Measurements from ENCODE around the gene ERG. TPM values are rescaled to one million over a fixed set of nuclear protein-coding genes. Genes with fewer than 3 reads are reported as not detected.

ERG gene
- polyA plus RNA-seq, 2 of the 4 experiments (the other 2 are of a cell fraction), result not detected

DNA sequence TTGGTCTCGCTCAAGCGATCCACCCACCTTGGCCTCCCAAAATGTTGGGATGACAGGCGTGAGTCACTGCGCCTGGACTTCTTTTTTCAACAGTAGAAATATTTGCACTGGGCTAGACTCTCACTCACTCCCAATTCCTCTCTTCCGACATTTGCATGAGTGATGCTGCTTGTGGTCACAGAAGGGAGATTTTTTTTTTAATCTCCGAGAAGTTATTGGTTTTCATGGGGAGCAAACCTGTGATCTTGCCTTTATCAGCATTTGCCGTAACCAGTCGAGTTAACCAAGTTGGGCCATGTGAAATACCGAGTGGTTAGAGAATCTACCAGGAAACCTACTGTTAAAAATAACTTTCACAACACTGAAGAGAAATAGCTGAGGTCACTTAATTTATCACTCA, 21.1 kb downstream of the ERG start:
- ATAC-seq (no peak), FAIRE-seq (no peak), DNase-seq (ENCODE audit: low read depth in 1 of 2, low spot score in 1 of 2) (no peak)
- POLR2A ChIA-PET, result no interaction called here
- Histone ChIP-seq H3K27ac (no peak overlapping the region), H3K4me1 (no peaks in the 10 kb centered on the region), H3K4me2 (no peak overlapping the region), H3K9me3 (no peaks in the 10 kb centered on the region), H3K4me3 (no peak overlapping the region)
- CTCF ChIA-PET, result no interaction called here
- TF ChIP-seq FOSL2 (IDR thresholded peaks at IDR 0.05), result no peak
- TF ChIP-seq FOSL2 (CRISPR knock-in tag; IDR thresholded peaks at IDR 0.05), result no peak
- no peak for TF ChIP-seq BHLHE40 (IDR thresholded peaks at IDR 0.05; ENCODE audit: low read depth, low read length)
- no peak for TF ChIP-seq CBX2 (IDR thresholded peaks at IDR 0.05; ENCODE audit: borderline replicate concordance, low read depth)
- TF ChIP-seq ZC3H11A (IDR thresholded peaks at IDR 0.05), result no peak
- TF ChIP-seq JUN (IDR thresholded peaks at IDR 0.05), result no peak
- TF ChIP-seq KDM5A (IDR thresholded peaks at IDR 0.05), result no peak
- TF ChIP-seq NR3C1 (IDR thresholded peaks at IDR 0.05), result no peak
- no peak for TF ChIP-seq HOXB13 (CRISPR knock-in tag; IDR thresholded peaks at IDR 0.05; ENCODE audit: low read depth)
- no peak for TF ChIP-seq EHF (CRISPR knock-in tag; IDR thresholded peaks at IDR 0.05)
- no peak for TF ChIP-seq CBX8 (IDR thresholded peaks at IDR 0.05)
- no peak for TF ChIP-seq NFE2L2 (conservative IDR thresholded peaks at IDR 0.05; ENCODE audit: low read length)
- no peak for TF ChIP-seq EHMT2 (IDR thresholded peaks at IDR 0.05; ENCODE audit: low read depth)
- no peak for TF ChIP-seq POLR2AphosphoS2 (conservative IDR thresholded peaks at IDR 0.05; ENCODE audit: low read length)
- no peak for TF ChIP-seq CTCF (IDR thresholded peaks at IDR 0.05)
- TF ChIP-seq HEYL (CRISPR knock-in tag; IDR thresholded peaks at IDR 0.05), result no peak
- TF ChIP-seq KDM1A (IDR thresholded peaks at IDR 0.05; ENCODE audit: low read depth), result no peak
- TF ChIP-seq RAD21 (conservative IDR thresholded peaks at IDR 0.05 in 1 of 2, IDR thresholded peaks at IDR 0.05 in 1 of 2), result no peak
- no peak for TF ChIP-seq HOXA7 (CRISPR knock-in tag; IDR thresholded peaks at IDR 0.05)
- TF ChIP-seq RCOR1 (IDR thresholded peaks at IDR 0.05; ENCODE audit: low read depth, low read length), result no peak
- no peak for TF ChIP-seq ESRRA (IDR thresholded peaks at IDR 0.05; ENCODE audit: borderline replicate concordance, low read length)
- WGBS (ENCODE audit: missing lambda C conversion rate), result 75% methylated on average over 9 of the region's 9 CpGs

DNA sequence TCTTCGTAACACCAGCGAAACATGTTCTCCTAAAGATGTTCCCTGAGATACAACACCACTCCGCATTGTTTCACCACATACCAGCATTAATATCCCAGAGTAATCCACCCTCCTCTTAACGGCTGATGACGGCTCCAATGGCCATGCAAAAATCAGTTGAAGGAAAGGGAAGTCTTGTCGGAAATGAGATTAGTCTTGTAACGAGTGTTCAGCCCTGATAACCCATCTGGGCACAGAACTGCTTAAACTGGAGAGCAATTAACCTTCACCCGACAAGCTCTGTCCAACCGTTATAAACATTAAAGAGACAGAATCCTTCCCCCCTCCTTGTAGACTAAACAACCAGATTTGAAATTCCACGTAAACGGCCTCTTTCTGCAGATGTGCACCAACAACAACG, 21.9 kb downstream of the ERG start:
- ChIA-PET CTCF (no interaction called here), POLR2A (no interaction called here)
- H3K4me2 ChIP-seq, result no peak overlapping the region
- ATAC-seq (no peak), DNase-seq (ENCODE audit: low read depth in 1 of 2, low spot score in 1 of 2) (no peak), FAIRE-seq (no peak)
- H3K9me3 ChIP-seq, result no peaks in the 10 kb centered on the region
- no peaks in the 10 kb centered on the region for H3K4me1 ChIP-seq
- 83% methylated on average over 12 of the region's 12 CpGs for WGBS (ENCODE audit: missing lambda C conversion rate)
- H3K4me3 ChIP-seq, result no peak overlapping the region
- no peak for TF ChIP-seq POLR2A (IDR thresholded peaks at IDR 0.05; ENCODE audit: low read length)
- no peak for TF ChIP-seq ZC3H11A (IDR thresholded peaks at IDR 0.05)
- TF ChIP-seq CBX8 (IDR thresholded peaks at IDR 0.05), result no peak
- H3K27ac ChIP-seq, result no peak overlapping the region

GRCh38 chr21:38475519-38475918, 22.8 kb downstream of the ERG start:
- no peak overlapping the region for H3K27ac ChIP-seq
- 68% methylated on average over 6 of the region's 6 CpGs for WGBS (ENCODE audit: missing lambda C conversion rate)
- TF ChIP-seq JUN (IDR thresholded peaks at IDR 0.05), result no peak
- no peak for TF ChIP-seq ZNF302 (CRISPR knock-in tag; IDR thresholded peaks at IDR 0.05)
- TF ChIP-seq, protein P1, sequence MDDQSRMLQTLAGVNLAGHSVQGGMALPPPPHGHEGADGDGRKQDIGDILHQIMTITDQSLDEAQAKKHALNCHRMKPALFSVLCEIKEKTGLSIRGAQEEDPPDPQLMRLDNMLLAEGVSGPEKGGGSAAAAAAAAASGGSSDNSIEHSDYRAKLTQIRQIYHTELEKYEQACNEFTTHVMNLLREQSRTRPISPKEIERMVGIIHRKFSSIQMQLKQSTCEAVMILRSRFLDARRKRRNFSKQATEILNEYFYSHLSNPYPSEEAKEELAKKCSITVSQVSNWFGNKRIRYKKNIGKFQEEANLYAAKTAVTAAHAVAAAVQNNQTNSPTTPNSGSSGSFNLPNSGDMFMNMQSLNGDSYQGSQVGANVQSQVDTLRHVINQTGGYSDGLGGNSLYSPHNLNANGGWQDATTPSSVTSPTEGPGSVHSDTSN (IDR thresholded peaks at IDR 0.05), result no peak
- TF ChIP-seq POLR2AphosphoS2 (conservative IDR thresholded peaks at IDR 0.05; ENCODE audit: low read length), result no peak
- no peak for TF ChIP-seq CBX8 (IDR thresholded peaks at IDR 0.05)
- no peak for TF ChIP-seq FOSB (CRISPR knock-in tag; IDR thresholded peaks at IDR 0.05)
- TF ChIP-seq MAZ (IDR thresholded peaks at IDR 0.05; ENCODE audit: borderline replicate concordance, low read depth, low read length), result no peak
- TF ChIP-seq, protein P2, sequence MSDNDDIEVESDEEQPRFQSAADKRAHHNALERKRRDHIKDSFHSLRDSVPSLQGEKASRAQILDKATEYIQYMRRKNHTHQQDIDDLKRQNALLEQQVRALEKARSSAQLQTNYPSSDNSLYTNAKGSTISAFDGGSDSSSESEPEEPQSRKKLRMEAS (IDR thresholded peaks at IDR 0.05), result no peak
- TF ChIP-seq REST (IDR thresholded peaks at IDR 0.05), result no peak
- no peak for TF ChIP-seq HOXA7 (CRISPR knock-in tag; IDR thresholded peaks at IDR 0.05)
- H3K9me3 ChIP-seq, result no peaks in the 10 kb centered on the region
- DNase-seq (ENCODE audit: low read depth in 1 of 2, low spot score in 1 of 2) (no peak), ATAC-seq (no peak), FAIRE-seq (no peak)
- ChIA-PET CTCF (no interaction called here), POLR2A (no interaction called here)
- H3K4me3 ChIP-seq, result no peak overlapping the region
- H3K4me1 ChIP-seq, result no peaks in the 10 kb centered on the region
- H3K4me2 ChIP-seq, result no peak overlapping the region

Measured in A549 (cell line).